ENCODE measurements around the gene NR4A3.

GRCh38 chr9:99832558-99832864, 10.8 kb downstream of the NR4A3 start:
- TF ChIP-seq CTCF (IDR thresholded peaks at IDR 0.05) (no peak), POLR2A (IDR thresholded peaks at IDR 0.05) (no peak)

Measured in Peyer's patch (tissue), 4 donors.